Smooth muscle cell of the brain vasculature (primary cell): ENCODE measurements around the gene GRB10.
"Not testable (repeated sequence)": the region's sequence is repeated elsewhere in the genome, so short reads cannot be mapped to it uniquely, and the experiment has no call there.

Experiments used
- DNase-seq: peaks from one replicate; pipeline ENCODE4 v3.0.0-alpha.2; 2012; ENCODE audit warnings: low read depth, low spot score

GRB10 gene

DNA sequence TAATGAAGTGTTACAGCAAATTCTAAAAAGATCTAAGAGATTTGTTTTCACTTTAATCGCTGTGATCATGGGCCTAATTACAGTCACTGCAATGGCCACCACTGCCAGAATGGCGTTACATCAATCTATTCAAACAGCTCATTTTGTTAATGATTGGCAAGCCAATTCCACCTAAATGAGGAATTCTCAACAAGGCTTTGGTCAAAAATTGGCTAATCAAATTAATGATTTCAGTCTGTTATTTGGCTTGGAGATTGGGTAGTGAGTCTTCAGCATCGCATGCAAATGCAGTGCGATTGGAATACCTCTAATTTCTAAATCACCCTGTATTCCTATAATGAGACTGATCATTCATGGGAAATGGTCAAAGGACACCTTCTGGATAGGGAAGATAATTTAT lies 200.4 kb downstream of the GRB10 start:
- not testable (repeated sequence) for DNase-seq

- not testable (repeated sequence) for DNase-seq
Measured at GRCh38 chr7:50580666-50581065, 202.0 kb downstream of the GRB10 start.

DNA sequence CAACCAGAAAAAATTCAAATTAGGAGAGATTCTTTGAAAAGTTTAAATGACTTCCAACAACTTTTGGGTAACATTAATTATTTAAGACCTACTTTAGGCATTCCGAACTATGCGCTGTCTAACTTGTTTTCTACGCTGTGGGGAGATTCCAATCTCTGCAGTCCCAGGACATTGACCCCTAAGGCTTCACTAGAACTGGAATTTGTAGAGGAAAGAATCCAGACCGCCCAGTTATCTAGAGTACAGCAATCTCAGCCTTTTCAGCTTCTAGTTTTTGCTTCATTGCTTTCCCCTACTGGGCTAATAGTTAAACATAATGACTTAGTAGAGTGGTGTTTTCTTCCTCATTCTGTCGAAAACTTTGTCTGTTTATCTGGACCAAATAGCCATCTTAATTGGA lies 202.6 kb downstream of the GRB10 start:
- DNase-seq: no peak

GRCh38 chr7:50578105-50578504 lies 204.6 kb downstream of the GRB10 start:
- DNase-seq: not testable (repeated sequence)

DNA sequence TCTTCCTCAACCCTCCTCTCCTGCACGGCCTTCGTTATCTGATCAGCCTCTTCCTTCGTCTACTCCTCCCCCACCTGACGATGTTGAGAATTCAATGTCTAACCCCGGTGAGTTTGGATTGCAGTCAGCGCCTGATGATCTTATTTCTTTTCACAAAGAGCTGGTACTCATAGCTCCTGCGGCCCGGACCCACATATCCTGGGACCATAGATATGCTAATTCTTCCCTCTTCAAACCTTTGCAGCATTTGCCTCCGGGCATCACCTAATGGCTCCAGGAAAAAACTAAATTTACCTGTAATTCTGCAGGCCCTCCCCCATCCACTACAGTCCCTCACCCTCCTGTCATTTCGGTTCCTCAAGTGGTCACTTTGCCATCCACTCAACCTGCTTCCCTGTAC lies 205.1 kb downstream of the GRB10 start:
- no peak for DNase-seq

- not testable (repeated sequence) for DNase-seq
Measured at GRCh38 chr7:50576388-50576787, 206.3 kb downstream of the GRB10 start.

- no peak for DNase-seq
Measured at GRCh38 chr7:50567715-50568261, 214.9 kb downstream of the GRB10 start.

- no peak for DNase-seq
Measured at GRCh38 chr7:50565977-50566376, 216.7 kb downstream of the GRB10 start.

DNA sequence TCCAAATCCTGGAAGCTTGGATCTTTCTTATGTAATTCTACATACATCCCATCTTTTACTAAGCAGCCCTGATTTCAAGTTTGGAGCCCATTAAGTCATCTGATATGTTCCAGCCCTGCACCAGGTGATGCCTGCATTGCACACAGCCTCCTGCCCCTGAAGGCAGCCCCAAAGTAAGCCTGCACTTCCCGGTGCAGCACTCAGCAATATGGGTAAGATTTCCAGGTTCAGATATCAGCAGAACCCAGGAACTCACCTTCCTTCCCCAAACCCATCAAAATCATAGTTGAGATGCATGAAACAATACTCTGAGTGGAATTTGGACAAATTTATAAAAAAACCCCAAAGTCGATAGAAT lies 217.2 kb downstream of the GRB10 start:
- DNase-seq: no peak

DNA sequence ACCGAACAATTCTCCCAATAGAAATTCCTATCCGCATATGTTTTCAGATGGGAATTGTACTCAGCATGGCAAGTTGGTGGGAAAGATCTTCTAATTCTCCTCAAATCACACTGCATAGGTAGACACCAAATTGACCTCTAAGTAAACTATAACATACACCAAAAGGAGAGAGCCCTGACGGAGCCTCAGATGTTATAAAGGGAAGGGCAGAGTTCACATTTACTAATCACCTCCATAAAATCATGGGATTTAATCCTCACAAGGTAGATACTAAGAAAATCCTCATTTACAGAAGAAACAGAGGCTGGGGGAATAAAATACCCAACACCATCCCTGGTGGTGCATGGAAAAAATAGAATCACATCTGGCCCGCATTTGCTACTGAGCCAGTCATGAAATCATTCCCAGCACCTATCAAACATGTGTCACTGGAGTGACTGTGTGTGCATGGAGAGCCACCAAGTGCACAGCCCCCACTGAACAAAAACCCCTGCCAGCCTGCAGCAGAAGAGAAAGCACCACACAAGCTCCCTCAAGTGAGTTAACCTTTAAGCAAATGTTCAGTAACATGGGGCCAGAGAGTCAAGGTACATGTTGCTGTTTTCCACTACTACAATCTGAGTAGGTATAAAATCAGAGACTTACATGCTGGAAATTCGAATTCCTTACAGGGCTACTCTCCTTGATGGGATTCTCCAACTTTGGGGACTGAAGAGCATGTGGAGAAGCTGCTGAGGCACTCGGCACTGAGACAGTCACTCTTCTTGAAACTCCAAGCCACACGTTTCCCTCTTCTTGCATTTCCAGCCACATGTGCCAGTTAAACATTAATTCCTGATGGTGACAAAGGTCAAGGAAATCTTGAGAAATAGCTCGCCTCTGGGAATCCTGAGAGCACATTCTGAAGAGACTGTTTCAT lies 217.8 kb downstream of the GRB10 start, which contains the start of gene DDC:
DDC (minus strand) TSS at position 766 of the 919 bp plus-strand sequence. CDS start 21,320 bp downstream, outside the sequence.
- DNase-seq: no peak

GRCh38 chr7:50564171-50564570 lies 218.5 kb downstream of the GRB10 start:
- DNase-seq: no peak

GRCh38 chr7:50562136-50562535 lies 220.6 kb downstream of the GRB10 start:
- no peak for DNase-seq

- no peak for DNase-seq
Measured at GRCh38 chr7:50560865-50561351, 221.8 kb downstream of the GRB10 start.

DNA sequence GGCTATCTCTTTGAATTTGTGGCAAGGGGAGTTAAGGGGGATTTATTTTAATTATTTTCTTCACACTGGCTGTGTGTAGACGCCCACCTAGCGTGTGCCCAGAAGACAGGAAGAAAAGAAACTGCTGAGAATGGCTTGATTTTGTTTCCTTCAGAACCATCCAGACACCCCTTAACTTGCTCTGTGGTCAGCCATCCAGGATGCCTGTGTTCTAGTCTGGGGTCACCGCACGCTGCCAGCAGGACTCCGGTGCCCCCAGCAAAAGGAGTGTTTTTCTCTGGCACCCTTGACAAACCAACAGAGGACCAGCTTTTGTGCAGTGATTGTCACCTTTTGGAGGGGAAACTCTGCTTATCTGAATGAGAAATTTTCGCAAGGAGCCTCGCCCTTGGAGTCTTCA lies 222.8 kb downstream of the GRB10 start:
- no peak for DNase-seq

GRCh38 chr7:50558294-50559053 lies 224.2 kb downstream of the GRB10 start:
- DNase-seq: no peak

- no peak for DNase-seq
Measured at GRCh38 chr7:50557099-50557498, 225.6 kb downstream of the GRB10 start.

- no peak for DNase-seq
Measured at GRCh38 chr7:50556247-50556991, 226.3 kb downstream of the GRB10 start.

DNA sequence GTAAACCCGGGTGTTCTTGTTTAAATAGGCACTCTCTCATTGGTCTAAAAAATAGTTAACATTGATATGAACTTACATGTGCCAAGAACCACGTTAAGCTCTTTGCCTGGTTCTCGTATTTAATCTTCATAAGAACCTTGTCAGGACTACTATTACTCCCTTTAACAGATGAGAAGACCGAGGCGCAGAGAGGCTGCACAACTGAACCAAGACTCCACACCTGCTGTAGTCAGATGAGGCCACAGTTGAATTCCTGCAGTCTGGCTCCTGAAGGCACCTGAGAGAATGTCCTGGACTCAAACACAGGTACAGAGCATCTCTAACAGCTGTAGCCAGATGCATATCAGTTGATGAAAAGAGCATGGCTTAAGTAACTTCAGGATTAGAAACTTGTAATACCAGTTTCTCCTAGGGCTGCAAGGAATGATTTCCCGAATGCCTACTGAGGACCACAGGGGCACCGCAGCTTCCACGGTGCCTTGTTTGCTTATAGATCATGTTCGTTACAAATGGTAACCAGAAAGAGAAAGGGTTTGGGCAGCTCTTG lies 227.0 kb downstream of the GRB10 start:
- no peak for DNase-seq

DNA sequence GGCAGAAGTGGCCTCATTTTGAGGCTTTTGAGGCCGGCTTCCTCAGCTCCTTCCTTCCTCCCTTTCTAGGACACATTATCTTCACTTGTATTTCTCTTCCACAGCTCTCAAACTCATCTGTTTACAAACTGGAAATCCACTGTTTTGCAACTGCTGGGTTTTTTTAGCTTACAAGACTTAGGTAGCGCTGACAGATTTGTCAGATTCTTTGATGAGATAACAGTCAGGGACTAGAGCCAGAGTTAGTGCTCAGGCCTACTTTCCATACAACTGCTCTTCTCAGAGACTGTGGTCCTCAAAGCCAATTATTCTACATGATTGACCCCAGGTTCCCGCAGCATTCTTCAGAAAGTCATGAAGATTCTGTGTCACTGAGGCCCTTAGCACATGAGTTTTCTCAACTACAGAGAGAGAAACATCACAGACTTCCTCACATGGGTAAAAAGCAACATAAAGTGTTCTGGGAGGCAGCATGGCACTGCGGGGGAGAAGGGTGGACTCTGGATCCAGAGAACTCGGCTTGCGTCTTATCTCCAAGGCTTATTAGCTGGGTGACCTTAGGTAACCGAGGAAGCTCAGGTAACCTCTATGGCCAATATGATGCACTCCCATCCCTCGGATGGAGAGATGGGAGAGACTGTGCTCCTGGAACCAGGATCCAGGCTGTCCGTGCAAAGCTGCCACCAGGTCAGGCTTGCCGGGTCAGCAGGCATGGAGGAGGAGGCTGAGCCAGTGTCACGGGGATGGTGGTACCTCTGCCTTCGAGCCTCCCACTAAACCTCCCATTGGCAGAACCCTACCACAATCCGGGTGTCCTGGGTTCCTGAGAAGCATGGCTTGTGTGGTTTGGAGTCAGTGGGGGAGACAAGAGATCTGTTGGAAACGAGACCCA lies 228.0 kb downstream of the GRB10 start:
- no peak for DNase-seq

DNA sequence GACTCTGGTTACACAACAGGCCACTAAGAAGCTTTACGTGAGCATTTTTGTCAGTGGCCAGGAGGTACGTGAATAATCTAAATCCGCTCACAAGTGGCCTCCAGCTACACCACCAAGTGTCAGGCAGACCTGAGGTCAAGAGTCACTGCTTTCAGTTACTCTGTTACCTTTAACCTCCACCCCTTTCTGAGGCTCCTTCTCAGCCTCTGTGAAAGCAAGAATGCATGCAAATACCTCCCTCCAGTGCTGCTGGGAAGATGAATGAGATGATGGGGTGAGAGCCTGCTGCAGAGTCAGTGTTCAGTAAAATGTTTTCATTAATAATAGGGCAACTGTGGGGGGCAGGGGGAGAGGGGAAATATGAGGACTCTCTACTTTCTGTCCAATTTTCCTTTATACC lies 228.7 kb downstream of the GRB10 start:
- no peak for DNase-seq
